Measurements from ENCODE around the gene SLC66A2.
"Not testable (repeated sequence)": the region's sequence is repeated elsewhere in the genome, so short reads cannot be mapped to it uniquely, and the experiment has no call there.

- TF ChIP-seq EZH2 (optimal IDR thresholded peaks at IDR 0.05; ENCODE audit: low read depth, low read length); EZH2phosphoT487 (IDR thresholded peaks at IDR 0.05; ENCODE audit: low read length); CTCF (IDR thresholded peaks at IDR 0.05; ENCODE audit: low read length): not testable (repeated sequence)
Measured at GRCh38 chr18:79999701-80000100, 48.2 kb upstream of the SLC66A2 start.

Measured in MM.1S (cell line).